HCT116 (cell line): ENCODE data around the gene RYR3. TPM values are rescaled to one million over a fixed set of nuclear protein-coding genes. Genes with fewer than 3 reads are reported as not detected.

Experiments
- ATAC-seq: fragments of 200-7000 bp; cut with Tn5 transposase; 2 replicates; pipeline ENCODE4 v1.9.1; 2020; ENCODE audit warnings: mild to moderate bottlenecking, moderate library complexity
- BruUV-seq: library from RNA; stranded (reverse); fragments of 400-500 nt; replicated peaks from 2 replicates; lab custom pipeline; 2021; lab: Mats Ljungman, UMichigan
- CTCF ChIA-PET: fragments of 300-600 bp; sonication (Branson Sonifier 250); formaldehyde crosslinking; loops from one replicate; lab custom pipeline; 2021; ENCODE audit warnings: antibody characterized with exemption; lab: Charles Lee
- POLR2A ChIA-PET: fragments of 300-600, 350-600 bp; sonication (Branson Sonifier 250); formaldehyde crosslinking; loops from one replicate; lab custom pipeline; 2021; ENCODE audit warnings: antibody characterized with exemption; lab: Charles Lee
- RAD21 ChIA-PET, 2 experiments: fragments of 300-600 bp; sonication (Branson Sonifier 250); formaldehyde crosslinking; loops; one replicate each; lab custom pipeline; 2023; ENCODE audit warnings: low total read pairs in 2 of 2; ENCODE audit not compliant: uncharacterized antibody in 2 of 2, unreplicated experiment in 2 of 2, low non-redundant PET in 1 of 2; lab: Charles Lee
- DNase-seq: peaks from one replicate; pipeline ENCODE4 v3.0.0-alpha.2; 2010; ENCODE audit warnings: low read depth, low spot score
- H2AFZ ChIP-seq: fragments of 200-600 bp; shearing (Covaris generic), sonication (generic); 2 replicates; pipeline ENCODE4 v1.6.1; 2017; ENCODE audit warnings: low read depth, mixed run types, mixed read lengths, antibody characterized with exemption, low read length; ENCODE audit not compliant: poor library complexity, severe bottlenecking
- H3K27ac ChIP-seq: 2 replicates; pipeline ENCODE4 v1.5.1; 2012; ENCODE audit warnings: low read depth, low read length
- H3K27me3 ChIP-seq: fragments of 200-600 bp; sonication (generic); 2 replicates; pipeline ENCODE4 v1.6.1; 2016; ENCODE audit warnings: mixed run types, low read length, mixed read lengths; ENCODE audit not compliant: insufficient read depth
- H3K36me3 ChIP-seq, 2 experiments: fragments of 200-500 bp in 1 of 2; fragments of 200-600 bp in 1 of 2; sonication (Bioruptor generic) in 1 of 2; sonication (generic) in 1 of 2; 2 replicates each; pipeline versions ENCODE4 v1.5.1 to v1.6.1; 2014 to 2016; ENCODE audit warnings: low read length in 2 of 2, inconsistent platforms in 1 of 2, mixed read lengths in 1 of 2, mixed run types in 1 of 2; ENCODE audit not compliant: insufficient read depth in 2 of 2, control insufficient read depth in 1 of 2
- H3K4me1 ChIP-seq, 2 experiments: fragments of 200-600 bp in 1 of 2; sonication (generic) in 1 of 2; 2 replicates each; pipeline versions ENCODE4 v1.5.1 to v1.6.1; 2012 to 2017; ENCODE audit warnings: low read length in 2 of 2, inconsistent platforms in 1 of 2, mild to moderate bottlenecking in 1 of 2, mixed read lengths in 1 of 2, mixed run types in 1 of 2, moderate library complexity in 1 of 2; ENCODE audit not compliant: insufficient read depth in 2 of 2, control insufficient read depth in 1 of 2
- H3K4me2 ChIP-seq: fragments of 200-600 bp; sonication (generic); 2 replicates; pipeline ENCODE4 v1.6.1; 2017; ENCODE audit warnings: mixed run types, low read length, mixed read lengths
- H3K4me3 ChIP-seq, 2 experiments: fragments of 200-600 bp in 1 of 2; sonication (generic) in 1 of 2; replicated peaks in 1 of 2; 2 replicates each; pipeline ENCODE4 v1.5.1; 2011 to 2016; ENCODE audit warnings: low read length in 2 of 2, control low read depth in 1 of 2, low read depth in 1 of 2, mild to moderate bottlenecking in 1 of 2, mixed read lengths in 1 of 2, mixed run types in 1 of 2
- H3K79me2 ChIP-seq: fragments of 200-600 bp; sonication (generic); 2 replicates; pipeline ENCODE4 v1.6.1; 2017; ENCODE audit warnings: mild to moderate bottlenecking, mixed run types, low read length, moderate library complexity, mixed read lengths; ENCODE audit not compliant: insufficient read depth
- H3K9ac ChIP-seq: fragments of 200-600 bp; sonication (generic); 2 replicates; pipeline ENCODE4 v1.6.1; 2016; ENCODE audit warnings: low read length, mixed read lengths
- H3K9me2 ChIP-seq: fragments of 200-600 bp; sonication (generic), shearing (Covaris generic); 2 replicates; pipeline ENCODE4 v1.6.1; 2017; ENCODE audit warnings: mixed run types, mild to moderate bottlenecking, moderate library complexity; ENCODE audit not compliant: insufficient read depth
- H3K9me3 ChIP-seq, 2 experiments: fragments of 200-500 bp in 1 of 2; fragments of 200-600 bp in 1 of 2; sonication (Bioruptor generic) in 1 of 2; sonication (generic) in 1 of 2; 2 replicates each; pipeline ENCODE4 v1.6.1; 2014 to 2017; ENCODE audit warnings: low read length in 2 of 2, mixed read lengths in 2 of 2, inconsistent platforms in 1 of 2, low read depth in 1 of 2, mild to moderate bottlenecking in 1 of 2, mixed run types in 1 of 2, moderate library complexity in 1 of 2; ENCODE audit not compliant: control insufficient read depth in 1 of 2, insufficient read depth in 1 of 2
- H4K20me1 ChIP-seq: fragments of 200-600 bp; sonication (generic), shearing (Covaris generic); 2 replicates; pipeline ENCODE4 v1.6.1; 2017; ENCODE audit warnings: mixed run types, mild to moderate bottlenecking, moderate library complexity; ENCODE audit not compliant: insufficient read depth
- CBX3 ChIP-seq: IDR thresholded peaks from 2 replicates; pipeline ENCODE4 v1.6.1; 2012; ENCODE audit warnings: low read depth
- CEBPB ChIP-seq: IDR thresholded peaks from 2 replicates; pipeline ENCODE4 v1.6.1; 2012; ENCODE audit warnings: low read depth
- EGR1 ChIP-seq: IDR thresholded peaks from 2 replicates; pipeline ENCODE4 v1.6.1; 2012; ENCODE audit warnings: low read depth
- ELF1 ChIP-seq: IDR thresholded peaks from 2 replicates; pipeline ENCODE4 v1.6.1; 2012; ENCODE audit warnings: low read depth, borderline replicate concordance
- EZH2 ChIP-seq: fragments of 200-600 bp; sonication (generic); IDR thresholded peaks from 2 replicates; pipeline ENCODE4 v1.6.1; 2017; ENCODE audit warnings: antibody characterized with exemption, mixed run types
- EZH2phosphoT487 ChIP-seq: fragments of 200-600 bp; IDR thresholded peaks from 2 replicates; pipeline ENCODE4 v1.6.1; 2018; ENCODE audit warnings: antibody characterized with exemption, borderline replicate concordance
- JUND ChIP-seq: IDR thresholded peaks from 2 replicates; pipeline ENCODE4 v1.6.1; 2012
- POLR2A ChIP-seq: IDR thresholded peaks from 2 replicates; pipeline ENCODE4 v1.7.0; 2011; ENCODE audit warnings: borderline replicate concordance; ENCODE audit not compliant: insufficient read depth, insufficient read length; ENCODE audit errors: extremely low read depth
- POLR2AphosphoS5 ChIP-seq: IDR thresholded peaks from 2 replicates; pipeline ENCODE4 v1.6.1; 2011; ENCODE audit warnings: mild to moderate bottlenecking, low read depth, low read length, moderate library complexity
- RAD21 ChIP-seq: IDR thresholded peaks from 2 replicates; pipeline ENCODE4 v1.6.1; 2012; ENCODE audit warnings: low read depth, mild to moderate bottlenecking
- REST ChIP-seq: IDR thresholded peaks from 2 replicates; pipeline ENCODE4 v1.6.1; 2012; ENCODE audit warnings: low read depth
- SIN3A ChIP-seq: IDR thresholded peaks from 2 replicates; pipeline ENCODE4 v1.6.1; 2012; ENCODE audit warnings: low read depth
- SP1 ChIP-seq: IDR thresholded peaks from 2 replicates; pipeline ENCODE4 v1.6.1; 2012; ENCODE audit warnings: low read depth
- SRF ChIP-seq: IDR thresholded peaks from 2 replicates; pipeline ENCODE4 v1.6.1; 2012; ENCODE audit warnings: low read depth
- YY1 ChIP-seq: IDR thresholded peaks from 2 replicates; pipeline ENCODE4 v1.6.1; 2011; ENCODE audit warnings: low read length, low read depth, moderate library complexity, mild to moderate bottlenecking; ENCODE audit not compliant: insufficient replicate concordance; ENCODE audit errors: extremely low read depth
- ZBTB33 ChIP-seq: IDR thresholded peaks from 2 replicates; pipeline ENCODE4 v1.6.1; 2011; ENCODE audit warnings: mild to moderate bottlenecking, low read length, moderate library complexity; ENCODE audit not compliant: insufficient replicate concordance; ENCODE audit errors: extremely low read depth
- ZFX ChIP-seq: fragments of 450-650 bp; IDR thresholded peaks from 2 replicates; pipeline ENCODE4 v1.6.1; 2017
- ZNF274 ChIP-seq: fragments of 200-500 bp; sonication (Bioruptor generic); IDR thresholded peaks from 2 replicates; pipeline ENCODE4 v1.6.1; 2014; ENCODE audit warnings: mild to moderate bottlenecking, low read depth, low read length, inconsistent platforms
- intact Hi-C: fragments of 100-400 bp; cut with micrococcal nuclease; formaldehyde crosslinking; loops from 2 replicates; pipeline ENCODE4 v1.10.0; 2022
- total RNA-seq: library from RNA; stranded (reverse); gene quantifications from one replicate; pipeline ENCODE4 v1.2.1, GENCODE V29; 2021; ENCODE audit not compliant: unreplicated experiment

Gene RYR3
- total RNA-seq, 1 experiment from 2014 or later, result not detected

GRCh38 chr15:33506781-33507296, 196.1 kb downstream of the RYR3 start:
- TF ChIP-seq YY1 (no peak), SIN3A (no peak), ZBTB33 (no peak), SRF (no peak), SP1 (no peak), ELF1 (no peak), POLR2A (no peak), CBX3 (no peak), EZH2 (no peak), ZNF274 (no peak), POLR2AphosphoS5 (no peak), RAD21 (no peak), REST (no peak), EGR1 (no peak), ZFX (no peak), EZH2phosphoT487 (no peak), CEBPB (no peak), JUND (no peak)
- Histone ChIP-seq H3K27ac (no peak overlapping the region), H3K9me2 (no peaks in the 10 kb centered on the region), H3K36me3 (no peaks in the 10 kb centered on the region), H3K9ac (no peak overlapping the region), H3K4me2 (no peak overlapping the region), H3K27me3 (peaks cover 57% of the 10 kb centered on the region), H3K4me3 (no peak overlapping the region), H4K20me1 (no peaks in the 10 kb centered on the region), H3K4me1 (no peaks in the 10 kb centered on the region), H3K9me3 (no peaks in the 10 kb centered on the region), H2AFZ (no peak overlapping the region), H3K79me2 (no peaks in the 10 kb centered on the region)
- ATAC-seq (no peak), DNase-seq (no peak)
- BruUV-seq, result no TSS peak
- RAD21 ChIA-PET, result no interaction called here
- CTCF ChIA-PET, result no interaction called here
- POLR2A ChIA-PET, result no interaction called here
- intact Hi-C loops, result no loop called here
